22Rv1 (cell line): Measurements from ENCODE around the gene LMAN2L.

ENCODE experiments used
- CTCF ChIP-seq: fragments of 450-650 bp; IDR thresholded peaks from 2 replicates; pipeline ENCODE4 v1.5.1; 2017; ENCODE audit warnings: mild to moderate bottlenecking
- ZFX ChIP-seq: fragments of 450-650 bp; IDR thresholded peaks from 2 replicates; pipeline ENCODE4 v1.6.1; 2017; ENCODE audit warnings: antibody characterized with exemption, borderline replicate concordance

- TF ChIP-seq CTCF (no peak), ZFX (no peak)
Observed at GRCh38 chr2:96703021-96703751, 36.7 kb downstream of the LMAN2L start.
